ENCODE data around the gene DKKL1. TPM values are rescaled to one million over a fixed set of nuclear protein-coding genes. Genes with fewer than 3 reads are reported as not detected.

The DKKL1 gene
- total RNA-seq, 1 donor = not detected

- peak overlapping the region; percentile 50 for H3K4me3 ChIP-seq (ENCODE audit: low read depth, low read length)
- DNase-seq (ENCODE audit: low read depth) = peak; percentile 19
- TF ChIP-seq, protein P1, sequence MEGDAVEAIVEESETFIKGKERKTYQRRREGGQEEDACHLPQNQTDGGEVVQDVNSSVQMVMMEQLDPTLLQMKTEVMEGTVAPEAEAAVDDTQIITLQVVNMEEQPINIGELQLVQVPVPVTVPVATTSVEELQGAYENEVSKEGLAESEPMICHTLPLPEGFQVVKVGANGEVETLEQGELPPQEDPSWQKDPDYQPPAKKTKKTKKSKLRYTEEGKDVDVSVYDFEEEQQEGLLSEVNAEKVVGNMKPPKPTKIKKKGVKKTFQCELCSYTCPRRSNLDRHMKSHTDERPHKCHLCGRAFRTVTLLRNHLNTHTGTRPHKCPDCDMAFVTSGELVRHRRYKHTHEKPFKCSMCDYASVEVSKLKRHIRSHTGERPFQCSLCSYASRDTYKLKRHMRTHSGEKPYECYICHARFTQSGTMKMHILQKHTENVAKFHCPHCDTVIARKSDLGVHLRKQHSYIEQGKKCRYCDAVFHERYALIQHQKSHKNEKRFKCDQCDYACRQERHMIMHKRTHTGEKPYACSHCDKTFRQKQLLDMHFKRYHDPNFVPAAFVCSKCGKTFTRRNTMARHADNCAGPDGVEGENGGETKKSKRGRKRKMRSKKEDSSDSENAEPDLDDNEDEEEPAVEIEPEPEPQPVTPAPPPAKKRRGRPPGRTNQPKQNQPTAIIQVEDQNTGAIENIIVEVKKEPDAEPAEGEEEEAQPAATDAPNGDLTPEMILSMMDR (IDR thresholded peaks at IDR 0.05; ENCODE audit: insufficient read depth, low read depth, low read length) = no peak
These were observed 24.9 kb upstream of the DKKL1 start for GRCh38 chr19:49338691-49339300.

- TF ChIP-seq, protein P1 (IDR thresholded peaks at IDR 0.05; ENCODE audit: insufficient read depth, low read depth, low read length) = no peak
- H3K4me3 ChIP-seq (ENCODE audit: low read depth, low read length) = peak overlapping the region; percentile 50
- DNase-seq (ENCODE audit: low read depth) = peak; percentile 92
These were observed 24.2 kb upstream of the DKKL1 start for GRCh38 chr19:49339301-49340068.

- TF ChIP-seq, protein P1 (IDR thresholded peaks at IDR 0.05; ENCODE audit: insufficient read depth, low read depth, low read length) = no peak
- peak; percentile 57 for DNase-seq (ENCODE audit: low read depth)
- H3K4me3 ChIP-seq (ENCODE audit: low read depth, low read length) = peak overlapping the region; percentile 46
These were observed 23.4 kb upstream of the DKKL1 start for GRCh38 chr19:49340069-49340864.

DNA sequence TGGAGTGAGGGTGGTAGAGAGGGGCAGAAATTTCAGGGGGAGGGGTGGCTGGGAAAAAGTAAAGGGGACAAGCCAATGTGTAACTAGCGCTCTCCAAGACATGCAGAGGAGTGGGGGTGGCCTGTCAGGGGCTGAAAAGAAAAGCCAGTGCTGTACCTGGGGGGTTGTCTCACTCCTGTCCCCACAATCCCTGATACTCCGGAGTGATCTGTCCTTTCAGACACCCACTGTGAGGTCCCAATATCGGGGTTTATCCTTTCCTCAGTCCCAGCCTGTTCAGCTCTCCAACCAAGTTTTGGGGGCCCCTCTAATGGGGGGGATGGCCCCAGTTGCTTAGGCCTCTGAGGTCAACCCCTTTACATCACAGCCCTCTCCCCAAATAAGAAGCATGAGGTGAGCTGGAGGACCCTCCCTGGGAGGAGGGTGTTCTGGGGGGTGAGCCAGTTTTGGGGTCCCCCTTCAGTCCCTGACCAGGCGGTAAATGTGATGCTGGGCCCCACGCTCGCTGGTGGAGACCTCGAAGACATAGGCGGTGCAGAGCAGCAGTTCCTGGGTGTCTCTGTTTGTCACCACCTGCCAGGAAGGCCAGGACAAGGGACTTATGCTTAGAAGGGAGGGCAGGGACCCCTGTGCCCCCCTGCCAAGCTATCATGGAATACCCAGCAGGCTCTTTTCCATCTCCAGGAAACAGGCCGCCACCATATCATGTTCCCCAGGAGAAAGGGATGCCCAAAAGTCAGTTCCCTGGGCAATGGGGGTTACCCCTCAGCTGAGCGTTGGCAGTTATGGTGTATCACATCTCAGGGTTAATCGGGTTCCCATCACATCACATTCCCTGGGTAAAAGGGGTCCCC is 22.6 kb upstream of the DKKL1 start:
- TF ChIP-seq, protein P1 (IDR thresholded peaks at IDR 0.05; ENCODE audit: insufficient read depth, low read depth, low read length) = no peak
- no peak overlapping the region for H3K4me3 ChIP-seq (ENCODE audit: low read depth, low read length)
- DNase-seq (ENCODE audit: low read depth) = no peak

DNA sequence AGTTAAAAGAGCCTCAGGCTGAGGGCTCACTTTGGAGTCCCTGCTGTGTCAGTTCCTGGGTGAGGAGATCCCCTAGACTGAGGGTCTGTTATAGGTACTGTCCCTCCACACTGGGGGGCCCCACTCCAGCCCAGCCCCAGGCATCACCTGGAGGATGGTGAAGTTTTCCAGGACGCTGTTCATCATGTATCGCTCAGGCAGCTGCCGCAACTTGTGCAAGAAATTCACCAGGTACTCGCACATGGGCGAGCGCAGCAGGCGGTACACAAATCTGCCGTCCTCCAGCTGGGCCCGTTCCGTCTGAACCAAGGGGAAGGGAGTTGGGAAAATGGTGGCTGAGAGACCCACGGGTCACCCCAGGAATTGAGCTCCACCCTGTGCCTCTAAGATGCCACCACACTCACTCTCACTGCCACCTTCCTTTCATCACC is 21.4 kb upstream of the DKKL1 start:
- TF ChIP-seq, protein P1 (IDR thresholded peaks at IDR 0.05; ENCODE audit: insufficient read depth, low read depth, low read length) = no peak
- H3K4me3 ChIP-seq (ENCODE audit: low read depth, low read length) = no peak overlapping the region
- no peak for DNase-seq (ENCODE audit: low read depth)

DNA sequence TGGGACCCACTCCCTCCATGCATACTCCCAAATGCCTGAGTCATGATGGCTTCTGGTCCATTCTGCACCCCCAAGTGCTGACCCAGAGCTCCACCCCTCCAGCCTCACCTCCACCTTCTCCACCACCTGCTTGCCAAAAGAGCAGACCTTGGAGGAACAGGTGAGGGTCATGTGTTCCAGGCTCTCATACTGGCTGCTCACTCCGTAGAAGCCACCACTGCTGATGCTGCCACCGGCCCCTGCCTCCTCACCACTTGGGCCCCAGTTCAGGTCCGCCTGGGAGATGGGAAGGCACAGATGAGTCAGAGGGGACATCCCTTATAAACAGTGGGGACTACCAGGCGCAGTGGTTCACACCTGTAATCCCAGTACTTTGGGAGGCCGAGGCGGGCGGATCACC is 20.6 kb upstream of the DKKL1 start:
- no peak for DNase-seq (ENCODE audit: low read depth)
- TF ChIP-seq, protein P1 (IDR thresholded peaks at IDR 0.05; ENCODE audit: insufficient read depth, low read depth, low read length) = no peak

More for the DNA sequence above, 20.6 kb upstream of the DKKL1 start:
- no peak overlapping the region for H3K4me3 ChIP-seq (ENCODE audit: low read depth, low read length)

Data from fibroblast of villous mesenchyme (primary cell).